RPMI8226 (cell line): ENCODE measurements around the gene ZBTB7A.

ENCODE experiments used
- DNase-seq: peaks from one replicate; pipeline ENCODE4 v3.0.0-alpha.2; 2015

ZBTB7A gene

DNA sequence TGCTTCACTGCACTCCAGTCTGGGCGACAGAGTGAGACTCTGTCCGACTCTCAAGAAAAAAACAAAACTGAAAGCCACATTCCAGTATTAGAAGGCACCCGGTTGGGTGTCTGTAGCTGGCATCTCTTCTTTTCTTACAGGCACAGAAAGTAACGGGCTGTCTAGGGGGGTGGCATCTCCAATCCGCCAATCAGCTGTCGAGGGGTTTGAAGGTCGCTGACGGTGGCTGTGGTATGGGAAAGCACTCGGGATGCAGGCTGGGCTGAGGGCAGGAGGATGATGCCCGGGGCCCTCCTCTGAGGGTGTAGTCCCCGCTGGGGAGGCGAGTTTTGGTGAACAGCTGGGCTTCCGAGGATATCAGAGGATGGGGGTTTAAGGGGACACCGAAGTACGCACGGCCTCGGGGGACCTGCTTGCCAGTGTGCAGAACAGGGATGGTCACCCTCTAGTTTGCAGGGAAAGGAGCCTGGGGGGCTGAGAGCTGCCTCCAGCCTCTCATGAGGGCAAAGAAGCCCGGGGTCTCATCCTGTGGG is 27.0 kb upstream of the ZBTB7A start:
- DNase-seq, result no peak

DNA sequence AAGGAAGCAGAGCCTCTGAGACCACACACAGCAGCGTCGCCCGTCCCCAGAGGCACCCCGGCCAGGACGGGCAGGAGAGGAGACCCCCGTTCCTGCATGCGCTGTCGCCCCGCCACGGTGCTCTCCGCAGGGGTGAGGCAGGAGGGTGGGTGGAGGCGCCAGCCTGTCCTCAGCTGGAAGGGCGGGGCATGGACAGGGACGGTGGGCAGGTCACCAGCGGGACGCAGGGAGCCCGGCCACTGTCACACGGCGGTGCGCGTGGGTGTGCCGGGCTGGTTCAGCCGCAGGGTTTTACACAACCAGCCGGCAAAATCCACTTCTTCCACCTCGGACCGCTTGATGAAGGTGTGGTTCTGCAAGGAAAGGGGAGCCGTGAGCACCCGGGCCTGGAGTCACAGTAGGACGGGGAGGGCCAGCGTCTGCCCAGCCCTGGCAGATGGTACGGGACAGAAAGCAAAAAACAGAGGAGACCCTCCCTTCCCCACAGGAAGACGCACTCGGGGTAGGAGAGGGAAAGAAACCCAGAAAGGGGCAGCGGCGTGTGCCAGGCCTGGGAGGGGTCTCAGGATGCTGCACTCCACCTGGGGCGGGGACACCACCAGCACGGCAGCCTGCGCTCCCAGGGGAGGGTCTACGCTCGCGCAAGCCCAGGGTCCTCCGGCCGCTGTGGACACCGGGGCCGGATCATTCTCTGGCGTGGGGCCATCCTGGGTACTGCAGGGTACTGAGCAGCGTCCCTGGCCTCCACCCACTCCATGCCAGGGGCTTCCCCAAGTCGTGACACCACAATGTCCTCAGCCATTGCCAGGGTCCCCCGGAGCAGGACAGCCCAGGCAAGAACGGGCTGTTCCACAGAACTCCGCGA is 23.9 kb upstream of the ZBTB7A start:
- DNase-seq, result no peak

DNA sequence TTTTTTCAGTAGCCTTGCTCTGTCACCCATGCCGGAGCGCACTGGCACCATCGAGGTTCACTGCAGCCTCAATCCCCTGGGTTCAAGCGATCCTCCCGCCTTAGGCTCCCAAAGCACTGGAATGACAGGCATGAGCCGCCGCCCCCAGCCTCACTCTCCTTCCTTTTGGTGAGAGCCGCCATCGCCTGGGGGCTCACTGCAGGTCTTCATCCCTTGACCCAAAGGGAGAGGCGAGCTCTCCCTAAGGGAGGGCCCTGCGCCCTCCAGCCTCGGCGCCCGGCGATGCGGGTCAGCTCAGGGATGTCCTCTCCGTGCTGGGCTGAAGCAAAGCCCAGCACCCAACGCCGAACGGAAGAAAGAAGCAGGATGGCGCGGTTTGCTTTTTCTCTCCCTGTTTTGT is 23.2 kb upstream of the ZBTB7A start:
- no peak for DNase-seq

DNA sequence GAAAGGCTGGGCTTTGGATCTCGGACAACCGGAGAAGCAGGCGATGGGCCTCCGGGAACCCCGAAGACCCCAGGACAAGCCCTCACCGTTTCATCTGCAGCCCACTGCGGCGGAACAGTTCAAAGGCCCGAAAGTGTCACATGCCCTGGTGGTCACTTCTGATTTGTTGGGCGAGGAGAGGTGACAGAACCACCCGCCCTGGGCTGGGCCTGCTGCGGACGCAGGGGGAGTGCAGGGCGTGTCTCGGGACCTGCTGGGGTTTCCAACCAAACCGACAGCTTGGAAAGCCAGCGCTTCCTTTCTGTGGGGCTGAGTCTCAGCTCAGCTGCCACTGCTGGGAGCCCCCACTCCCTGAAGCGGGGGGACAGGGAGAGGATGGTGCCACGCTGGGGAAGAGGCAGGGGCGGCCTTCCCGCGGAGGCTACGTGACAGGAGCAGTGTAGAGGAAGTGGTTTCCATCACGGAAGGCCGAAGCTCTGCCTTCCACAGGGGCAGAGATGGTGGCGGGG is 22.8 kb upstream of the ZBTB7A start:
- no peak for DNase-seq

DNA sequence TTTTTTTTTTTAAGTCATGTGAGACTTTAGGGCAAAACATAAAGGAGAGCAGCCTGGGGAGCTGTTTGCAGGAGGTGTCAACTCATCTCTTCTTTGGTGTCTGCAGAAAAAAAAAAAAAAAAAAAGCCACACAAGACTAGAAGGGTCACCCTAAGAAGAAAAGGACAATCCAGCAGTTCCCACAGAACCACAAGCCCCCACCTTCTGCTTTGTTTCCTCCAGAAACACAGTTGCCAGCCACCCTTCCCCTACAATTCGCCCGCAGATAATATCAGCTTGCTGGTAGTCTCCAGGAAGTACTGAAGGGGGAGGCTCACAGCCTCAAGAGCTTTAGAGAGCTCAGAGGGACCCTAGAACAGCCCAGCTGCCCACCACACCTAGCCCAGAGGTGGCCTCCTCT is 22.3 kb upstream of the ZBTB7A start:
- DNase-seq, result no peak

DNA sequence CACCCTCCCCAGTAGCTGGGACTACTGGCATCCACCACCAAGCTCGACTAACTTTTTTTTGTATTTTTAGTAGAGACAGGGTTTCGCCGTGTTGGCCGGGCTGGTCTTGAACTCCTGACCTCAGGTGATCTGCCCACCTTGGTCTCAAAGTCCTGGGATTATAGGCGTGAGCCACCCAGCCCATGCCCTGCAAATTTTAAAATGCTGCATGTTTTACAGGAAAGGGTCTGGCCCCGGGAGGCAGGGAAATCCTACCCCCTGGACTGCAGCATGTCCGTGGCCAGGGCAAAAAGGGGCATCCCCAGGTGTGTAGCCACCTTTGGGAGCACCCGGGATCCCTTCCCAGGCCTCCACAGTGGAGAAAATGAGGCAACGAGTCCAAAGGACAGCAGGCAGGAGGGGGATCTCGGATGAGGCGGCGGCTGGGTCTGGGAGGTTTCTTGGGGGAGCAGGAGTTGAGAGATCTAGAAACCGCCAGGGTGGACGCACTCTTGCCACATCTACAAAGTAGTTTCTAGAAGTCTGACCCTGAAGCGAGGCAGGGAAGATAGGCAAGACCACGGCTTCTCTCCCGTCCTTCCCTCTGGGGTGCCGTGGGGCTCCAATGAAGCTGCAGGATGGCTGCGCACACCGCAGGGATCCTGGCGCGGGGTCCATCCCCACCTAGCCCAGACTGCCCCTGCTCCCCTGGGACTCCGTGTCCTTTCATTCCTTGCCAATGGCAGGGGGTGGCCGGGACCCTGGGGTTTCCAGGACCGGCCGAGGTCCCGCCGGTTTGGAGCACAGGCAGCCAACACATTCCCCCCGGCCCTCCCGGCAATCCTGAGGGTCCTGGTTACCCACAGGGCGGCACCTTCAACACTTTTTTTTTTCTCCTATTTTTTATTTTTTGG is 21.3 kb upstream of the ZBTB7A start:
- DNase-seq, result no peak

DNA sequence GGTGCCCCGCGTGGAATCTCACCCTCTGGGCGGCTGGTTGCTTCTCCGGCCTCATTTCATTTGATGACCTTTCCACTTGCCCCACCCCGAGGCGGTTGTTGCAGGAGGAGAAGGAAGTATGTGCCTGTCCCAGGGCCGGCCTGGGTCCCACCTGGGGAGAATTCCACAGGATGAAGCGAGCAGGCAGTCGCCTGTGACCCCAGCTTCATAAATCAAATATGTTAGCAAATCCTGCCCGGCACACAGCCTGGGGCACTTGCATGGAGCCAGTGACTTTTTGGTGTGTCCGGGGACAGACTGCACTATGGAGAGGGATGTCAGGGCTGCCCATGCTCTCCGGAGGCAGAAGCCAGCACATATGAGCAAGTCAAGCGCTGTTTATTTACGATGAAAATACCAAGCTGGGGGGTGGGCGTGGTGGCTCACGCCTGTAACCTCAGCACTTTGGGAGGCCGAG is 19.7 kb upstream of the ZBTB7A start:
- no peak for DNase-seq

DNA sequence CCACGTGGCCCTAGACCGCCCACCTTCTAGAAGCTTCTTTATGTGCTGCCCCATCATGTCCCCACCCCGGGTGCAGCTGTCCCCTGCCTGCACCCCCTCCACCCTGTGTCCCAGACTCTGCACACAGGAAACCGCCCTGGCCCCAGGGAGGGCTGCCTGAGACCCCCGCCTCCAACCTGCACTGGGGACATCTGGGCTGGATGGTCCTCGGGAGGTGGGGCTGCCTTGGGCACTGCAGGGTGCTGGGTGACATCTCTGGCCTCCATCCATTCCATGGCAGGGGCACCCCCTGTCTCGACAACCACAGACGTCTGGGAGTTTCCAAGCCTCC is 17.8 kb upstream of the ZBTB7A start:
- no peak for DNase-seq

DNA sequence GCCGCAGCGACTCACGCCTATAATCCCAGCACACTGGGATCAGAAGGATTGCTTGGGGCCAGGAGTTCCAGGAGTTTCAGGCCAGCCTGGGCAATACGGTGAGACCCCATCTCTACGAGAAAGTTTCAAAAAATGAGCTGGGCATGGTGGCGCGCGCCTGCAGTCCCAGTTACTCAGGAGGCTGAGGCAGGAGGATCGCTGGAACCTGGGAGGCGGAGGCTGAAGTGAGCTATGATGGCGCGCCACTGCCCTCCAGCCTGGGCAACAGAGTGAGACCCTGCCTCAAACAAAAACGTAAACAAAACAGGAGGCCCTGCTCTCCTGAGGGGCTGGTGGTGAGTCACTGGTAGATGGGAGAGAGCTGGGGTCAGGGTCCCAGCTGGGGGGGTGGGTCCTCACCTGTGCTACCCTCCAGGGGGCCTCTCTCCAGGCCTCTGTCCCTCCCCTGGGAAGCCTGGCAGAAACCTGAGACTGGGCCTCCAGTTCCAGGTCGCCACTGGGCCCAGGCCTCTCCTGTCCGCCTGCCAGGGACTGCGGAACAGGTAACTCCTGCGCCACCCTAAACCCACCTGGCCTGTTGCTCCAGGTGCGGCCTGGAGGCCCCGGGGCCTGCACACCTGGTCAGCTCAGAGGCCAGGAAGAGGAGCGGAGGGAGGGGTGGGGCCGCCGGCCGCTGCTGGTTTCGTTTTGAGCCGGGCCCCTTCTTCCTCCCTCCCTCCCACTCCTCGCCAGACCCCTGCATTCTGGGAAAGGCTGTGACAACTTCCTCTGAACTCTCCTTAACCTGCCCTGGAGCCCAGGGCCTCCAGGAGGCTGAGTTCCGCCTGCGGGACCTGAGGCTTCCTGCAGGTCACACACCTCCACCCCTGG is 17.2 kb upstream of the ZBTB7A start:
- peak; percentile 91 for DNase-seq

DNA sequence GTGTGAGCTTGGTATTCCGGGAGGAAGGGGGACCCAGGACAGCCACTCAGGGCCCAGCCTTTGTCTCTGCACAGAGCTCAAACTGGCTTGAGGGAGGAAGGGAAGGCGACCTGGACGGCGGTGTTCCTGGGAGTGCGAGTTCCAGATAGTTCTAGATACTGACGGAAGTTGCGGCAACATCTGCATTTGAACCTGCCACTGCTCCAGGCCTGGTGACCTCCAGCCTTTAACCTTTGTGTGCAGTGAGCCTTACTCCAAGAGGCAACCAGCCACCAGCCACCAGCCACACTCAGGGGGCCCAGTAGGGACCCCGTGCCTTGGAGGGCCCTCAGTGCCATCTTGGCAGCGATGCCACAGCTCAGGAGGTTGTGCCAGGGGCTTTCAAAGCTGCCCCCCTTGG is 15.5 kb upstream of the ZBTB7A start:
- no peak for DNase-seq

DNA sequence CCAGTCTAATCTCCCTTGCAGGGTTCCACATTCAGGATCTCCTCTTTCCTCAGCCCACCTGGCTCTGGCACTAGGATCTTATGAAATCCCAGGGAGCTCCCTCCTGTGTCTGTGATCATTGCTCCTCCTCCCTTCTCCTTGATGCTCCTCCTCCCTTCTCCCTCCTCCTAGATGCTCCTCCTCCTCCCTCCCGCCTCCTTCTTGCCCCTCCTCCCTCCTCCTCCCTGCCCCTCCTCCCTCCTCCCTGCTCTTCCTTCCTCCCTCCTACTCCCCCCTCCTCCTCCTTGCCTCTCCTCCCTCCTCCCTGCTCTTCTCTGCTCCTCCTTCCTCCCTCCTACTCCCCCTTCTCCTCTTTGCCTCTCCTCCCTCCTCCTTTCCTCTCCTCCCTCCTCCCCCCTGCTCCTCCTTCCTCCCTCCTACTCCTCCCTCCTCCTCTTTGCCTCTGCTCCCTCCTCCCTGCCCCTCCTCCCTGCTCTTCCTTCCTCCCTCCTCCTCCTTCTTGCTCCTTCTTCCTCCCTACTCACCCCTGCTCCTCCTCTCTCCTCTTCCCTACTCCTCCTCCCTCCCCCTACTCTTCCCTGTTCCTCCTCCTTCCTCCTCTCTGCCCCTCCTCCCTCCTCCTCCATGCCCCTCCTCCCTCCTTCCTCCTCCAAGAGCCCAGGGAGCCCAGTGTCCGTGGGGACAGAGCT is 14.9 kb upstream of the ZBTB7A start:
- DNase-seq, result no peak

DNA sequence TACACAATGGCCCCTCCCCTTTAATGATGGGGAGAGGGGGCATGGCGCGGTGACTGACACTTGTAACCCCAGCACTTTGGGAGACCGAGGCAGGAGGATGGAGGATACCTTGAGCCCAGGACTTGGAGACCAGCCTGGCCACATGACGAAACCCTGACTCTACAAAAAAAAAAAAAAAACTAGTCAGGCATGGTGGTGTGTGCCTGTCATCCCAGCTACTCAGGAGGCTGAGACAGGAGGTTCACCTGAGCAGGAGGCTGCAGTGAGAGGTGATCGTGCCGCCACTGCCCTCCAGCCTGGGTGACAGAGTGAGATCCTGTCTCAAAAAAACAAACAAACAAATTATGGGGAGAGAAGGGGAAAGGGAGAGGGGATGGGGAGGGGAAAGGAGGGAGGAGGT is 13.8 kb upstream of the ZBTB7A start:
- no peak for DNase-seq

DNA sequence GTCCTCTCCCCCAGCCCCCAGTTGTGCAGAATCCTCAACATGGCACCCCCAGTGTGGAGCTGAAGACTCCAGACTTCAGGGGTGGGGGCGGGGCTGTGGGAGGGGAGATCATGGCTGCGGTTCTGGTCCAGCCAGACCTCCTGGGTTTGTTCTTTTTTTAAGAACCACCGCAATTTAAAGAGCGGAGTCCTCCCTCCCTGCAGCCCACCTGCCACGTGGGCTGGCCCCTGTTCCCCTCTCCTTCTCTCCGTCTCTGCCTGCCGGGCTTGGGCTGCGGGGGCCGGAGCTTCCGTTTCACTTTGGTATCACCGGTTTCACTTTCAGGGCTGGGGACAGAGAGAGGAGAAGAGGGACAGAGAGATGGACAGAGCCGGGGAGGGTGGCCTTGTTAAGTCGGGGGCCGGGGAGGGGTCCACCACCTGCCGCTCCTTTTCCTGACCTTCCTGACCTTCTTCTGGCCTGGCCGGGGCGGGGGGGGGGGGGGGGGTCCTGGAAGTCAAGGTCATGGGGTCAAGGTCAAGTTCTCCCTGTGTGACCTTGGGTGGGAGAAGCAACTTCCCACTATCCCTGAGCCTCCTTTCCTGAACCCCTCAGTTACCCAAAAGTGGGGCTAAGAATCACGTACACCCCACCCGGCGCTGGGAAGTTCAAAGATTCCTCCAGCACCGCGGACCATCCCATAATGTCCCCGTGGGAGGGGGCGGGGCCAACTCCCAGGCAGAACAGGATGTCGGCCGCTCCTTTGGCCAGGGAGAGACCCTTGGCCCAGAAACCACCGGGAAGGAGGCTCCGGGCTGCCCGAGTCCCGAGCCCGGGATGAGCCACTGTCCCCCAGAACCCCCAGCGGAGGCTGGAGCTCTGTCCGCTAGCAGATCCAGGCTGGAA is 11.3 kb upstream of the ZBTB7A start:
- DNase-seq, result peak; percentile 79

DNA sequence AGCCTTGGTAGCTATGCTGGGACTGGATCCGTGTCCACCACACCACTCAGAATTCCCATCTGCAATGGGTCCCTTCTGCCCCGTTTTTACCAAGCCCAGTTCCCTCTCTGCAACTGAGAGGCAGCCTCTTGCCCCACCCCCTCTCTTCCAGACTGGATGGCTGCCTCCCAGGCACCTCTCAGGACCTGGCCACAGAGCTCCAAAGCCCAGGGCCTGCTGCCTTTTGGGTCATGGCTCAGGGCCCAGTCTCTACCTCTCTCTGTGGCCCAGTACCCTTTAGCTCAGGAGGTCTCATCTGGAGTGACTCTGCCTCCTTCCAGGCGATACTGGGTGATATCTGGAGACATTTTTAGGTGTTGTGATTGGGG is 10.3 kb upstream of the ZBTB7A start:
- DNase-seq, result no peak

DNA sequence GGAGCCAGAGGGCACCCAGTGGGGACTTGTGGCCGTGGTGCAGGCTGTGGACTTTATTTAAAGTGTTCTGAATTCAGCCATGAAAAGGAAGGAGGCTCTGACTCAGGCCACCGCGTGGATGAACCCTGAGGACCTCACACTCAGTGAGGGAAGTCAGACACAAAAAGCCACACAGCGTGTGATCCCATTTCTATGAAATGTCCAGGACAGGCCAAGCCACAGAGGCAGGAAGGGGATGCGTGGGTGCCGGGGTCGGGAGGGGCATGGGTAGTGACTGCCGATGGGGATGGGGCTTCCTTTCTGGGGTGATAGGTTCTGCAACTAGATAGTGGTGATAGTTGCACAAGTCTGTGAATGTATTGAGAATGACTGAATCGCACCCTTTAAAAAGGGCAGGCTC is 8.7 kb upstream of the ZBTB7A start:
- no peak for DNase-seq

DNA sequence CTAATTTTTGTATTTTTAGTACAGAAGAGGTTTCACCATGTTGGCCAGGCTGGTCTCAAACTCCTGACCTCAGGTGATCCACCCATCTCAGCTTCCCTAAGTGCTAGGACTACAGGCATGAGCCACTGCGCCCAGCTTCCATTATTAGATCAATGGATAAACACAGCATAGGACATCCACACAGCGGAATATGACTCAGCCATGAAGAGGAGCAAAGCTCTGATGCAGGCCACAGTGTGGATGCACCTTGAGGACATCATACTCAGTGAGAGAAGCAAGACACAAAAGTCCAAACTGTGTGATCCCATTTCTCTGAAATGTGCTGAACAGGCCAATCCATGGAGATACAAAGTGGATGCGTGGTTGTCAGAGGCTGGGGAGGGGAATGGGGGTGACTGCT is 4.9 kb upstream of the ZBTB7A start:
- DNase-seq, result no peak

DNA sequence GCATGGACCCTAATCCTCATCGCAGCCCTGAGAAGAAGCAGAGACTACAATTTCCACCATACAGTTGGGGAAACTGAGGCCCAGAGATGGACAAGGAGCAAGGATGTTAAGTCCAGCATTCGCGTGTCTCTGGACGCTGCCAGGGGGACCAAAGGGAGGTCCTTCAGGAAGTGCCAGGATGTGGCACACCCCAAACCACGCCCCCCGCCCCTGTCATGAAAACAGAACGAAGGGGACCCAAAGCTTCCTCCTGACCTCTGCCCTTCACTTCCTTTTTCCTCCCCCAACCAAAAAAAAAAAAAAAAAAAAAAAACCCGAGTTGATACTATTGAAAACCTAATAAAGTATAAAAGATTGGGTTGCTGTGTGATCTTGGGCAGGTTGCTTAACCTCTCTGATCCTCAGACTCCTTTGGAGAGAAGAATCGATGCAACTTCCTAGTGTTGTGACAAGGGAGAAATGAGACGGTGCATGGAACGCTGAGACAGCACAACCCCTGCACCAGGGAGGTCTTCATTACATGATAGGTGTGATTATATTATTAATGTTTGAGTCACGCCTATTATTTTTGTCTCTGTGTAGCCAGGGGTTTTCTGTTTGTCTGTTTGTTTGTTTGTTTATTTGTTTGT is 2.7 kb upstream of the ZBTB7A start:
- DNase-seq, result no peak

DNA sequence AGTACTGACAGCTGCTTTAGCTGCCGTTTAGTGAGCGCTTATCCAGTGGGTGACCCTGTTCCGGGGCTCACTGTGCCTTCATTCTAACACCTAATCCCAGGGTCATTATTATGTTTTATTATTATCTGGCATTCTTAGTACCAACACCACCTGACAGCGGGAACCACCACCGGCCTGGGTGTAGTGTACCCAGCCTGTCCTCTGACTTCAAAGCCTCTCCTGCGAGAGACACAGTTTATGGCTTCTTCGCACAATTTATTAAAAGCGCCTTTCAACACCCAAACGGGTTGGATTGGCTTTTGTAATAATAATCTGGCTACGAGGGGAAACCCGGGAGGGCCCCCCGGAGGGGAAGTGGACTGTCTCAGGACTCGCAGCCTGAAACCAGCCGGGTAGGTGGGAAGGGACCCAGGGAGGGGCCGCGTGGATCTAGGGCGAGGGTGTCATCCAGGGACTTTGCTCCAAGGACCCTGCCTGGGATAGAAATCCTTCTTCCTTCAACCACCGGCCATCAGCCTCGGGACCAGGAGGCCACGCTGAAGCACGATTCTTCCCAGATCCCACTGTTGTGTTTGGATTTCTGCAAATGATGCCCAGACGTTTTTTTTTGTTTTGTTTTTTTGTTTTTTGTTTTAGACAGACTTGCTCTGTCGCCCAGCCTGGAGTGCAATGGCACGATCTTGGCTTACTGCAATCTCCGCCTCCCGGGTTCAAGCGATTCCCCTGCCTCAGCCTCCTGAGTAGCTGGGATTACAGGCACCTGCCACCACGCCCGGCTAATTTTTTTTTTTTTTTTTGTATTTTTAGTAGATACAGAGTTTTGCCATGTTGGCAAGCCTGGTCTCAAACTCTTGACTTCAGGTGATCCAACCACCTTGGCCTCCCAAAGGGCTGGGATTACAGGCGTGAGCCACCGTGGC is 1.6 kb upstream of the ZBTB7A start:
- no peak for DNase-seq

DNA sequence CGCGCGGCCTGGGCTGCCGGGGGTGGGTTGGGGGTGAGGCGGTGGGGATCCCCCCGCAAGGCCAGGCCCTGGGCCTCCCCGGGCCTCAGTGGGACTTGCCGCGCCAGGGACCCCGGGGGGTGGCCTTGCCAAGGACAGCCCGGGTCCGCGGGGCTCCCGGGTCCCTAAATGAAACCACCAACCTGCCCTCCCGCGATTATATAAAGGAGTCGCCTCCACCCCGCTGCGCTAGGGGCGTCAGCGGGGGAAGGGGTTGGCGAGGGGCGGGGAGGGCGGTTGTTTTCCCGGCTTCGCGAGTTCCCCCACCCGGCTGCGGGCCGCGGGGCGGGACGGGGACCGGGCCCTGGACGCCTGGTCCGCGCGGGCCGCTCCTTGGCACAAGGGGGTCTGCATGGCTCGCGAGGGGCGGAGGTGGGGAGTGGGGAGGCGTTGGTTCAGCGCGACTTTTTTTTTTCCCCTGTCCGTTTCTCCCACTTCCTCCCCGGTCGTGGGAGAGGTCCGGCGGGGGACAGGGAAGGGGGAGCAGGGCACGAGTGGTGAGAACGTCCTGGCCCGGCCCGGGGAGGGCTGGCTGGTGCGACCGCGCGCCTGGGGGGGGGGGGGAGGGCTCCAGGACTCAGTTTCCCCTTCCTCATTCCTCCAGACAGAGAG is 822 bp upstream of the ZBTB7A start:
- peak; percentile 69 for DNase-seq
